Measurements from ENCODE around the gene IGFL1.
"Not testable (repeated sequence)": the region's sequence is repeated elsewhere in the genome, so short reads cannot be mapped to it uniquely, and the experiment has no call there.

The IGFL1 gene

GRCh38 chr19:46226438-46226973, 3.0 kb upstream of the IGFL1 start:
- no peak for DNase-seq

- DNase-seq: no peak
These were observed 2.5 kb downstream of the IGFL1 start for GRCh38 chr19:46232029-46232428.

GRCh38 chr19:46232468-46232867, 2.9 kb downstream of the IGFL1 start:
- DNase-seq: no peak

- no peak for DNase-seq
These were observed 3.5 kb downstream of the IGFL1 start for GRCh38 chr19:46232938-46233621.

- DNase-seq: not testable (repeated sequence)
These were observed 4.3 kb downstream of the IGFL1 start for GRCh38 chr19:46233871-46234270.

- not testable (repeated sequence) for DNase-seq
These were observed 8.6 kb downstream of the IGFL1 start for GRCh38 chr19:46238141-46238540.

- DNase-seq: no peak
These were observed 9.9 kb downstream of the IGFL1 start for GRCh38 chr19:46239193-46240024.

GRCh38 chr19:46240693-46241092, 11.2 kb downstream of the IGFL1 start:
- no peak for DNase-seq

- no peak for DNase-seq
These were observed 12.1 kb downstream of the IGFL1 start for GRCh38 chr19:46241626-46242025.

GRCh38 chr19:46243081-46243654, 13.6 kb downstream of the IGFL1 start:
- not testable (repeated sequence) for DNase-seq

GRCh38 chr19:46250076-46250735, 20.7 kb downstream of the IGFL1 start:
- DNase-seq: no peak

GRCh38 chr19:46251416-46251815, 21.9 kb downstream of the IGFL1 start:
- DNase-seq: no peak

GRCh38 chr19:46254776-46255175, 25.2 kb downstream of the IGFL1 start:
- DNase-seq: no peak

GRCh38 chr19:46256855-46257254, 27.3 kb downstream of the IGFL1 start:
- DNase-seq: no peak

GRCh38 chr19:46261501-46261900, 32.0 kb downstream of the IGFL1 start:
- not testable (repeated sequence) for DNase-seq

GRCh38 chr19:46262684-46263296, 33.2 kb downstream of the IGFL1 start:
- peak; percentile 21 for DNase-seq

- not testable (repeated sequence) for DNase-seq
These were observed 35.3 kb downstream of the IGFL1 start for GRCh38 chr19:46264801-46265200.

- peak; percentile 74 for DNase-seq
These were observed 35.8 kb downstream of the IGFL1 start for GRCh38 chr19:46265217-46265828.

GRCh38 chr19:46269101-46269500, 39.6 kb downstream of the IGFL1 start:
- DNase-seq: no peak

- DNase-seq: no peak
These were observed 41.1 kb downstream of the IGFL1 start for GRCh38 chr19:46270521-46271256.

- no peak for DNase-seq
These were observed 42.1 kb downstream of the IGFL1 start for GRCh38 chr19:46271481-46272197.
